ENCODE results near the gene EBI3. TPM values are rescaled to one million over a fixed set of nuclear protein-coding genes. Genes with fewer than 3 reads are reported as not detected.
"Not testable (repeated sequence)": the region's sequence is repeated elsewhere in the genome, so short reads cannot be mapped to it uniquely, and the experiment has no call there.

EBI3 gene
- polyA plus RNA-seq, 1 donor: 0.72 TPM

DNA sequence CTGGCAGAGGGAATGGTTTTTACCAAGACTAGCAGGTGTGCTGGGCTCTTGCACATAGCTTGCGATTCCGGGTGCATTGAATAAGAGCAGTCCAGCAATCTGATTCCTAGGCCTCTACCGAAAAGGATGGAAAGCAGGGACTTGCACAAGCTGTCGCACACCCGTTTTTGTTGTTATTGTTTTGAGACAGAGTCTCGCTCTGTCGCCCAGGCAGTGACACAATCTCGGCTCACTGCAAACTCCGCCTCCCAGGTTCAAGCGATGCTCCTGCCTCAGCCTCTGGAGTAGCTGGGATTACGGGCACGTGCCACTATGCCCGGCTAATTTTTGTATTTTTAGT lies 5.5 kb downstream of the EBI3 start:
- no peak for DNase-seq

DNA sequence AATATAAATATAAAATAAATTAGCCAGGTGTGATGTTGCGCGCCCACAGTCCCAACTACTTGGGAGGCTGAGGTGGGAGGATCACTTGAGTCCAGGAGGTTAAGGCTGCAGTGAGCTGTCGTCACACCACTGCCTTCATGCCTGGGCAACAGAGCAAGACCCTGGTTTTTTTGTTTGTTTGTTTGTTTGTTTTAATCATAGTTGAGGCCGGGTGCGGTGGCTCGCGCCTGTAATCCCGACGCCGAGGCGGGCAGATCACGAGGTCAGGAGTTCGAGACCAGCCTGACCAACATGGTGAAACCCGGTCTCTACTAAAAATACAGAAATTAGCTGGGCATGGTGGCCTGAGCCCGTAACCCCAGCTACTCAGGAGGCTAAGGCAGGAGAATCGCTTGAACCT lies 8.2 kb downstream of the EBI3 start:
- not testable (repeated sequence) for DNase-seq

DNA sequence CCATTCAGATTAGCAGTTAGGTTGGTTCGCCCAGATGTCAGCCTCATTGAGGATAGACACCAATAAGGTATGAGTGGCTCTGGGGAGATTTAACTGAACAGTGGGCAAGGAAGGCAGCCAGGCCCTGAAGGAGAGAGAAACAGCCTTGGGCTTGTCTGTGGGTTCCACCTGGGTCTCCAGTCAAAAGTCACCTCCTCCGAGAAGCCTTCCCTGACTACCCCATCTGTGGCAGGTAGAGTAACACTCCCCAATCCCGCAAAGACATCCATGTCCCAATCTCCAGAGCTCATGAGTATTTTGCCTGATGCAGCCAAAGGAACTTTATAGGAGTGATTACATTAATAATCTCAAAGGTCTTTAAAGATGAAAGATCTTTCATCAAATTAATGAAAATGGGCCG lies 9.5 kb downstream of the EBI3 start:
- no peak for DNase-seq

DNA sequence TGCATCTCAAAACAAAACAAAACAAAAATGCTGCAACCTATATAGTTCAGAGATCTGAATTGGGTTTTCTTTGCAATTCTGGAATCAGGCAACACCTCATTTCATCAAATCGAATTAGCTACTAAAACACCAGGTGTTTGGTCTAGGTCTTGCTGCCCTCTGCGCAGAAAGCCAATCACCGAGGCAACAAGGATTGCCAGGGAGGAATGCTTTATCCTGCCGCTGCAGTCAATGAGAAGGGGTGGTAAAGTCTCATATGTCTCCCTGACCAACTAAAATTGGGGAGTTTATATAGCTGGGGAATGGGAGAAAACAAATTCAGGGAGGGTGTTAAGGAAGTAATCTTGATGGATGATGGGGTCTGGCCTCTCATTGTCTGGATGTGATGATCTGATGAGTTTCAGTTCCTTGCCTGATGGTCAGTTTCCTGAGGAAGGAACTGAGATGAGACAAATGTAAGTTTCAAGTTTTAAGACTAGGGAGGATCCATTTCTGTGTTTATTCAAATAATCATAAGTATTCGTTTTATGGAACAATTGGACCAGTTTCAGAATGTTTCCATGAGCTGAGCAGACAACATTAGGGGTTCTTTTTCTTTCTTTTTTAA lies 12.6 kb downstream of the EBI3 start:
- no peak for DNase-seq

DNA sequence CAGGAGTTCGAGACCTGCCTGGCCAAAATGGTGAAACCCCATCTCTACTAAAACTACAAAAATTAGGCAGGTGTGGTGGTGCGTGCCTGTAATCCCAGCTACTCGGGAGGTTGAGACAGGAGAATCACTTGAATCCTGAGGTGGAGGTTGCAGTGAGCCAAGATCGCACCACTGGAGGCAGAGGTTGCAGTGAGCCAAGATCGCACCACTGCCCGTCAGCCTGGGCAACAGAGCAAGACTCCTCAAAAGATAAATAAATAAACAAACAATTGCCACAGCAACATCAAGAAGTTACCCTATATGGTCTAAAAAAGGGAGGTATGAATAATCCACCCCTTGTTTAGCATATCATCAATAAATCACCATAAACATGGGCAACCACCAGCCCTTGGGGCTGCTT lies 16.6 kb downstream of the EBI3 start:
- not testable (repeated sequence) for DNase-seq

DNA sequence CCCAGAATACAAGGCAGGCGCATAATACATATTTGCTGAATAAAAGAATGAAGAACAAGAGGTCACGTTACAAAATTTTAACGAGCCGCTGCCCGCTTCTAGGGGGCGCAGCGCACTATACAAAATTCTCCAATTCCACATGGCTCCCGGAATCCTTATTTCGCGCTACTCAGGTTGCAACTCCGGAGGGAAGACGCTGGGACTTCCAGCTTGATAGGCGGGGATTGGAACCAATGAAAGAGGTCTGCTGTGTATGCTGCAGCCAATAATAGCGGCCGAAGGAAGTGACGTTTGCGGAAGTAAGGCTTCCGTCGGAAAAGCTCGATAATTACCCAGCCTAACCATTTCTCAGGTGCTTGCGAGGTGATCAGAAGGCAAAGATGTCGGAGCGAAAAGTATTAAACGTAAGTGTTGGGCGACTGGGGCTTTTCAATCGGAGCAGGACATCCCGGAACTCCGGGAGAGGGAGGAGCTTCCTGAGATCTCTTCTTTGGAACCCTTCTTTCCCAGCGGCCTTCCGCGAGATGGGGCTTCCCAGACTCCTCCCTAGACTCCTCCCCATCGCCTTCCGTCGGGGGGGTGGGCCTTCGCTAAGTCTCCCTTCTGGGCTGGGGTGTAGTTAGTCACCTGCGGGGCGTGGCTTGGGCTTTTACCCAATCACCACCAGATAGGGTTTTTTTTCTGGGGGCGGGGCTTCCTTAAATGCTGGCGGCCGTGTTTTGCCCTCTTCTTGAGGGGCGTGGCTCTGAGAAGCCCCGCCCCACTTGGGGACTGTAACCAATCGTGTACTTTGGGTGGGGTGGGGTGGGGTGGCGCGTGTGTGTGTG lies 17.7 kb downstream of the EBI3 start, which contains the start of gene YJU2:
YJU2 (plus strand) TSS at position 314 of the 827 bp plus-strand sequence; CDS start at position 381, 67 bp downstream.
- DNase-seq: peak; percentile 98

DNA sequence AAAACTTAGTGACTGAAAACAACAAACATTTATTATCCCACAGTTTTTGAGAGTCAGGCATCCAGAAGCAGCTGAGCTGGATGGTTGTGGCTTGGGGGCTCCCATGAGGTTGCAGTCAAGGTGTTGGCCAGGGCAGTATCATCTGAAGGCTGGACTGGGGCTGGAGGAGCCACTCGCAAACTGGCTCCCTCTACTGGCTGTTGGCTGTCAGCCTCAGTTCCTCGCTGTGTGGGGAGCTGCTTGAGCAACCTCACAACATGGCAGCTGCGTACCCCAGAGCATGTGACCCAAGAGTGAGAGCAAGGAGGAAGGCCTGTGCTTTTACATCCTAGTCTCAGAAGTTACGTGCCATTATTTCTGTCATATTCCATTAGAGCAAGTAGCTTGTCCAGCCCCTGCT lies 27.2 kb downstream of the EBI3 start:
- DNase-seq: no peak

DNA sequence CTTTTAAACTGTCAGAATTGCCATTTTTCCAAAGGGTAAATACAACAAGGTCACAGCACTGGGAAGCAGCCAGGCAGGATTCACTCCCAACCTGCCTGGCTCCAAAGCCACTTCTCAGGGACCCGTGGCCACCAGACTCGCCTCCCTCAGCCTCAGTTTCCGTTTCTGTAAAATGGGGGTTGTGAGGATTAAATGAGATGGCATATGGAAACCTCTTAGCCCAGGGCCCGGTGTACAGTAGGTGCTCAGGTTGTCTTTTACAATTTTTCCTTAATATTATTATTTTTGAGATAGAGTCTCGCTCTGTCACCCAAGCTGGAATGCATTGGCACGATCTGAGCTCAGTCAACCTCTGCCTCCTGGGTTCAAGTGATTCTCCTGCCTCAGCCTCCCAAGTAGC lies 27.7 kb downstream of the EBI3 start:
- DNase-seq: no peak

DNA sequence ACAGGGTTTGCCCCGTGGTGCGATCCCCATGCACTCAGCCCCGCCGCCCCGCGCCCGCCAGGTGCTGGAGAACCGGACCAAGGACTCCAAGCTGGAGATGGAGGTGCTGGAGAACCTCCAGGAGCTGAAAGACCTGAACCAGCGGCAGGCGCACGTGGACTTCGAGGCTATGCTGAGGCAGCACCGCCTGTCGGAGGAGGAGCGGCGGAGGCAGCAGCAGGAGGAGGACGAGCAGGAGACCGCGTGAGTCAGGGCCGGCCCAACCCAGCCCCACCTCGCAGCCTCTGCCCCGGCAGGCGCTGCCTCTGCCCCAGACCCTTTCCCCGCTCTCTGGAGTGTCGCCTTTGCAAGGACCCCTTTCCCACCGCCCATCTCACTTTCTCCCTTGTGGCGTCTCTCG lies 28.9 kb downstream of the EBI3 start:
- DNase-seq: no peak

DNA sequence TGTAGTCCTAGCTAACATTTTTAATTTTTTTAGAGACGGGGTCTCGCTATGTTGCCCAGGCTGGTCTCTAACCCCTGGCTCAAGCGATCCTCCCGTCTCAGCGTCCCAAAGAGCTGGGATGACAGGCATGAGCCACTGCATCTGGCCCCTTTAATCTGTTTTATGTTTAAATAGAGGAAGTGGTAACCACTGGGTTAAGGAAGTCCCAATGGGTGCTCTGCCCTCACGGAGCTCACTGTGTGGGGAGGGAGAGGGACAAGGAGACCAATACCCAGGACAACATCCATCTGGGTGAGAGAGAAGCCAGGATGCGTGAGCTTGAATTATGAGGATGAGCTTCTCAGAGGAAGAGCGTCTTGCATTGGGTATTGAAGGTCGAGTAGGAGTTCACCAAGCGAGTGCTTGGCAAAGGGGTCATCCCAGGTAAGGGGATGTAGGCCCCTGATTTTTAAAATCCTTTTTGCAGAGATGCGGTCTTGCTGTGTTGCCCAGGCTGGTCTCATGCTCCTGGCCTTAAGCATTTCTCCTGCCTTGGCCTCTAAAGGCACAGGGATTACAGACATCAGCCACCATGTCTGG lies 31.4 kb downstream of the EBI3 start:
- no peak for DNase-seq

DNA sequence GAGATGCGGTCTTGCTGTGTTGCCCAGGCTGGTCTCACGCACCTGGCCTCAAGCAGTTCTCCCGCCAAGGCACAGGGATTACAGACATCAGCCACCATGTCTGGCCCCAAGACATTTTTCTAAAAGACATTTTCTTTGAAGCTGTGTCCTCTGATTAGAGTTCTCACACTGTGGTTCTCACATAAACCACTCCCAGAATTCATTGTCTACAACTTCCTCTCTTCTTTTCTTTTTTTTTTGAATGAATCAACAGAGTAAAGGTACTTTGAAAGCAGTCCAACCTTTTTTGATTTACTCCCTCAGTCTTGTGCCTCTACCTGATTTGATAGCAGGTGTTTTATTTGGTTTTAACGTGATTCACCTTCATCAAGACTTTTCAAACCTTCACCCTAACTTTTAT lies 35.5 kb downstream of the EBI3 start:
- DNase-seq: no peak

DNA sequence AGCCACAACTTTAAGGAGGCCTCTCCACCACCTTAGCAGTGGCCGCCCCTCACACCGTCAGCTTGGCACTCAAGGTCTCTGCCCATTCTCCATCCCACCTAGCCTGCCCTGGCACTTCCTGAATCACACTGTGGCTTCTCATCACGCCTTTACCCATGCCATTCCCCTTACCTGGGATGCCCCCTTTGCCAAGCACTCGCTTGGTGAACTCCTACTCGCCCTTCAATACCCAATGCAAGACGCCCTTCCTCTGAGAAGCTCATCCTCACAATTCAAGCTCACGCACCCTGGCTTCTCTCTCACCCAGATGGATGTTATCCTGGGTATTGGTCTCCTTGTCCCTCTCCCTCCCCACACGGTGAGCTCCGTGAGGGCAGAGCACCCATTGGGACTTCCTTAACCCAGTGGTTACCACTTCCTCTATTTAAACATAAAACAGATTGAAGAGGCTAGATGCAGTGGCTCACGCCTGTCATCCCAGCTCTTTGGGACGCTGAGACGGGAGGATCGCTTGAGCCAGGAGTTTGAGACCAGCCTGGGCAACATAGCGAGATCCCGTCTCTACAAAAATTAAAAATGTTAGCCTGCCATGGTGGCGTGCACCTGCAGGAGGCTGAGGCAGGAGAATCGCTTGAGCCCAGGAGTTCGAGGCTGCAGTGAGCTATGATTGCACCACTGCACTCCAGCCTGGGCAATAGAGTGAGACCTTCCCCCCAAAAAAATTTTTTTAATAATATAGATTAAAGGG lies 37.1 kb downstream of the EBI3 start:
- no peak for DNase-seq

DNA sequence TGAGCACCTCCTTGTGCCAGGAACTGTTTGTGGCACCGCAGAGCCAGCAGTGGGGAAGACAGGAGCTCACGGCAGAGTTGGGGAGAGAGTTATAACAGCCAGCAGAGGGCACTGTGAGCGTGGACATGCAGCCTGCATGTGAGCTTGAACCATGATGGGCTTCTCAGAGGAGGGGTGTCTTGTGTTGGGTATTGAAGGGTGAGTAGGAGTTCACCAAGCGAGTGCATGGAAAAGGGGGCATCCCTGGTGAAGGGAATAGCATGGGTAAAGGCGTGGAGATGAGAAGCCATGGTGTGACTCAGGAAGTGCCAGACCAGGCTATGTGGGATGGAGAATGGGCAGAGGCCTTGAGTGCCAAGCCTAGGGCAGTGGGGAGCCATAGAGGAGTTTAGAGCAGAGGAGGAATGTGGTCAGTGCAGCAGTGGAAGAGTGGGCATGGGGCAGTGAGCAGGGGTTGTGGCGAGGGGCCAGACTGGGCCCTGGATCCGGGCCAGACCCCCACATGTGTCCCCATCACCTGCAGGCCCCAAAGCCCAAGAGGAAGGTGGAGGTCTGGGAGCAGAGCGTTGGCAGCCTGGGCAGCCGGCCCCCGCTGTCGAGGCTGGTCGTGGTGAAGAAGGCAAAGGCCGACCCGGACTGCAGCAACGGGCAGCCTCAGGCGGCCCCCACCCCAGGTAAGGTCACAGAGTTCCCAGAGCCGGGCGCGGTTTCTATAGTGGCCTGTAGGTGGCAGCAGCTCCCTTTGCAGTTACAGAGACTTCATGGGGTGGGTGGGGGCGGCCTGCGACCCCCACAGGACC lies 38.0 kb downstream of the EBI3 start:
- DNase-seq: no peak

DNA sequence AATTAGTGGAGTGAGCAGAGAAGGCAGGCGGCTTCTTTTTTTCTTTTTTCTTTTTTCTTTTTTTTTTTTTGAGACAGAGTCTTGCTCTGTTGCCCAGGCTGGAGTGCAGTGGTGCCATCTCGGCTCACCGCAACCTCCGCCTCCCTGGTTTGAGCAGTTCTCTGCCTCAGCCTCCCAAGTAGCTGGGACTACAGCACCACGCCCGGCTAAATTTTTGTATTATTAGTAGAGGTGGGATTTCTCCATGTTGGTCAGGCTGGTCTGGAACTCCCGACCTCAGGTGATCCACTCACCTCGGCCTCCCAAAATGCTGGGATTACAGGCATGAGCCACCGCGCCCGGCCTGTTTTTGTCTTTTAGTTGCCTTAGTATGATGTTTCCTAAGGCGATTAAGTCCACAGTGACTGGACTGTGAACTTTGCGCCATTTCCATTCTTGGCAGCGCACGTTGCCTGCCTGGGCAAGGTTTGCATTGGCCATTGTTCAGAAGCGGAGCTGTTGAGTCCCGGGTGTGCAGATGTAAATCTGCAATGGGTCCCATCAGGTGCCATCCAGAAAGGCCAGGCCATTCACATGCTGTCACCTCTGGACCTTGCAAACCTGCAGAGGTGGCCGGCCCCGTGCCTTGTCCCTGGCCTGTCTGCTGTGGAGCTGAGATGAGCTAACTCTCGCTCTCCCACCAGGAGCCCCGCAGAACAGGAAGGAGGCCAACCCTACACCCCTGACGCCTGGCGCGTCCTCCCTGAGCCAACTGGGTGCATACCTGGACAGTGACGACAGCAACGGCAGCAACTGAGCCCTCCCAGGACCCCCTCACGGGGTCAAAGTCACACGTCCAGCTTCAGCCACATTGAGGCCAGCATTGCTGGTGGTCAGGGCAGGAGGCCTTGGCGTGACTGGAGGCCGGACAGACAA lies 38.8 kb downstream of the EBI3 start:
- no peak for DNase-seq

DNA sequence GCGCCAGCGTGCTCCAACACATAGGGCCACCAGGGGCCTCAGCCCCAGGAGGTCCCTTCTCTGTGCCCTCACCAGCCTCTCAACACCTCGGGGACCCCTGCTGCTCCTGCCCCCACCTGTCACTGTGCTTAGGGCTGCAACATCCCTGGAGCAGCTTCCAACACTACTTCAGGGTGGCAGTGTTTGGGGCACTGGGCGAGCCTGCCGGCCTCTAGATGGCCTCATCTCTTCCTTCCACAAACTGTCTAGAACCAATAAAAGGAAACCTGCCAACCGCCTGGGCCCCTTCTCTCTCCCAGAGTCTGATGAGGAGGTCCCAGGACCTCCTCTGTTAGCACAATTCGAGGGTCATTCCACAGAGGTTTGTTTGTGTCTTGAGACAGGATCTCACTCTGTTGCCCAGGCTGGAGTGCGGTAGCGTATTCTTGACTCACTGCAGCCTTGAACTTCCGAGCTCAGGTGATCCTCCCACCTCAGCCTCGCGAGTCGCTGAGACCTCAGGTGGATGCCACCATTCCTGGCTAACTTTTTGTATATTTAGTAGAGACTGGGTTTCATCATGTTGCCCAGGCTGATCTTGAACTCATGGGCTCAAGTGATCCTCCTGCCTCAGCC lies 39.6 kb downstream of the EBI3 start:
- DNase-seq: no peak

DNA sequence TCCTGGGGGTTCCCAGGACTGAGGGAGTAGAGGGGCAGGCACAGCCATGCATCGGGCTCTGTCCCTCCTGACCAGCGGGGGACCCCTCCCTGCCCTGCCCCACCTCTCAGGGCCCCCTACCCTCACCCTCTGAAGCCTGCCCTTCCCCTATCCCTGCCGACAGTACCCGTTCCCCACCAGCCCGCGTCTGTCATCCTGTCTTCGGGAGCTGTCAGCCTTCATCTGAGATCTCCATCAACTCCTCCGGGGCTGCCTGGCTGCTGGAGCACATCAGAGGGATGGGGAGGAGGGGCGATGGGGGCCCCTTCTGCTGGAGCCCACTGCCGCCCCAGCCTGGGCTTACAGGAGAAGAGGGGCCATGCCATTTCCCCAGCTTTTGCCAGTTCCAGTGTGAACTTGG lies 43.6 kb downstream of the EBI3 start:
- DNase-seq: no peak

DNA sequence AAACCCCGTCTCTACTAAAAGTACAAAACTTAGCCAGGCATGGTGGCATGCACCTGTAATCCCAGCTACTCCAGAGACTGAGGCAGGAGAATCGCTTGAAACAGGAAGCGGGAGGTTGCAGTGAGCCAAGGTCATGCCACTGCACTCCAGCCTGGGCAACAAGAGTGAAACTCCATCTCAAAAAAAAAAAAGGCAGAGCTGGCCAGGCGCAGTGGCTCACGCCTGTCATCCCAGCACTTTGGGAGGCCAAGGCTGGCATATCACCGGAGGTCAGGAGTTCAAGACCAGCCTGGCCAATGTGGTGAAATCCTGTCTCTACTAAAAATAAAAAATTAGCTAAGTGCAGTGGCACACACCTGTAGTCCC lies 45.0 kb downstream of the EBI3 start:
- not testable (repeated sequence) for DNase-seq

DNA sequence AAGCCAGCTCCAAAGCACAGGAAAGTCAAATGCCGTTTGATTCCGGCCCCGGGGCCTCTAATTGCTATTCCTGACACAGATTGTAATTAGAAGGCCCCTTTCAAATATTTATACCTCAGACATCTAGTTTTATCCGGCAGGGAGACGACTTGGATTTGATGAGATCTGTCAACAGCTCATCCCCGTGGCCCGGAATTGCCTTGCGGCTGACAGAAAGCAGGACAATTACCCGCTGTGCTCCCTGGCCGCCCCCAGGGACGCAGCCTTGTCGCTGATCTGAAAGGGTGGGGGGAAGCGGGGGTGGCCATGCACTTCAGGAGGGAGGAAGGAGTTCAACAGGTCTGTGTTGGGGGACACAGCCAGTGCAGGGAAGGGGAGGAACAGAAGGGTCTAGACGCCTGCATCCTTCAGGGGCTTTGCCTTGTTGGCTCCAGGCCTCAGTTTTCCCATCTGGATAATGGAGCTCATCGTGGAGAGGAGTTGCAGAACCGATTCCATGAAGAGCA lies 47.9 kb downstream of the EBI3 start:
- no peak for DNase-seq

DNA sequence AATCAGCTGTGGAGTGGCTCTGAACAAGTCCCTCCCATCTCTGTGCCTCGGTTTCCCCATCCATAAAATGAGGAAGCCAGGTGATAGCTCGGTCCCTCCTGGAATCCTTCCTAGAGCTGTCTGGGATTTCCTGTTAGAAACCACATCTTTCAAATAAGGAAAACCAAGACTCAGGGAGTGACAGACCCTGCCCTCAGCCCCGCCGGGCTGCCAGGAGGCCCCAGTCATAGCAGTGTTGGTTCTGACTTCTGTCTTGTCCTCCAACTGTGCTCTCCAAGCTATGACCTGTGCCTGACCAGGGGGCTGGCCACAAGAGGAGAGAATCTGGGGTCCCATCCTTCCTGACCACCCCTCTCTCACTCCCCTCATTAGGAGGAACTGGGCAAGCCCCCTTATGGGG lies 48.7 kb downstream of the EBI3 start:
- DNase-seq: no peak

DNA sequence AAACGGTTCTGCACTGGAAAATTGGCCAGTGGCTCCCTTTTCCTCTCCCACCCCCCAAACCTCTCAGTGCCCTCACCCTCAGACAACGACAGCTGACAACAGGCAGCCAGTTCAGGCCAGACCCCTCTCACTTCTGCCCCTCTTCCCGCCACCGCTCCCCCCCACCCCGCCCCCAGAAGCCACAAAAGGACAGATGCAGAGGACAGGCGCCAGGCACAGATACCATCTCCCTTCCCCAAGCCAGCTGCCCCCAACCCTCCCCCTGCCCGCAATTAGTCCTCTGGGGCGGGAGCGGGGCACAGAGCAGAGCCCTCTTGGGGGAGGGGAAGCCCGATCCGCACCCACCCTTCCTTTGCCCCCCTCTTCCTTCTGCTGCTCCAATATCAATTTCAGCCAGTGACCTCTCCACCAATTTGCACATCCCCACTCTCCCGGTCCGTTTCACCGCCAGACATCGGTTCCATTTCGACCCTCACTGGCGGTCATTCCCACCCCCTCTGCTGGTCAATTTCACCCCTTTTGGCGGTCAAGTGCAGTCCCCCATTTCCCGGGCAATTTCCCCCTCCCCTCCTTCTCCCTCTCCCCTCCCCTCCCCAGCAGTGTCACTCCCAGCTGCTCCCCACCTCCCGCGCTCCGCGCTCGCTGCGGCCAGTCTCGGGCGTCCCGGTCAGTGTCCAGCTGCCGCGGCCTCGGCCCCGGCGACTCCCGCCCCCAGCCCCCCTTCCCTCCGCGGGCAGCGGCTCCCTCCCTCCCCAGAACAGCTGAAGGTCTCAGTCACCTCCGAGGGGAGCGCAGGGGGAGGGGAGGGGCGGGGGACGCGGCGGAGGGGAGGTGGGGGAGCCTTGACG lies 49.3 kb downstream of the EBI3 start, which contains the start of gene SHD:
SHD (plus strand) TSS at position 848 of the 848 bp plus-strand sequence. CDS start 798 bp downstream, outside the sequence.
- peak; percentile 54 for DNase-seq

All from hindlimb muscle (tissue), 1 donor.